Myocyte (in vitro differentiated cells): ENCODE data around the gene PLAAT5. TPM values are rescaled to one million over a fixed set of nuclear protein-coding genes. Genes with fewer than 3 reads are reported as not detected.
"Not testable (repeated sequence)": the region's sequence is repeated elsewhere in the genome, so short reads cannot be mapped to it uniquely, and the experiment has no call there.

Experiments used
- DNase-seq: peaks from one replicate; pipeline ENCODE4 v3.0.0-alpha.2; 2012; ENCODE audit warnings: low read depth
- total RNA-seq: library from RNA; depleted of rRNA; stranded (reverse); fragments of >200 nt; gene quantifications from 2 replicates; pipeline ENCODE4 v1.2.3, GENCODE V29; 2014

Gene PLAAT5
- total RNA-seq, 1 donor from 2014 or later: 2.8 TPM

DNA sequence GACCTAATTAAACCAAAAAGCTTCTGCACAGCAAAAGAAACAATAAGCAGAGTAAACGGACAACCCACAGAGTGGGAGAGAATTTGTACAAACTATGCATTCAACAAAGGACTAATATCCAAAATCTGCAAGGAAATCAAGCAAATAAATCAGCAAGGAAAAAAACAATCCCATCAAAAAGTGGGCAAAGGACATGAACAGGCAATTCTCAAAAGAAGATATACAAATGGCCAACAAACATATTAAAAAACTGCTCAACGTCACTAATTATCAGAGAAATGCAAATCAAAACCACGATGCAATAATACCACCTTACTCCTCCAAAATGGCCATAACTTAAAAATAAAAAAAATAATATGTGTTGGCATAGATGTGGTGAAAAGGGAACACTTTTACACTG, 5.2 kb downstream of the PLAAT5 start:
- DNase-seq: no peak

DNA sequence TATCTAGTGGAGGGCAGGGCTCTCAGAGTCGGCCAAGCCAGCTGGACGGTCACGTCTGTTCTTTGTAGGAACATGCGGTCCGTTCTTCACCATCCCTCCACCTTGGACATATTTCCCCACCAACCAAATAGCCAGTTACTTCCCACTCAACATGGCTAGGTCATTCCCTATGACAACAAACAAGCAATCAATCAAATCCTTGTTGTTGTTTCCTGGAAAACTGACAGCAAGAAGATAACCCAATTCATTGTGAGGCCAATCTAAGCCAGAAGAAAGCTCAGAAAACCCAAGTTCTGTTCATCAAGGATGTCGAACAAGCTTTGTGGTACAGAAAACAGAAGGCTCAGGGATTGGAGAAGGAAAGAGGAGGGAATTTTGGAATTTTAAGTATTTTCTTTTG, 10.9 kb downstream of the PLAAT5 start:
- no peak for DNase-seq

DNA sequence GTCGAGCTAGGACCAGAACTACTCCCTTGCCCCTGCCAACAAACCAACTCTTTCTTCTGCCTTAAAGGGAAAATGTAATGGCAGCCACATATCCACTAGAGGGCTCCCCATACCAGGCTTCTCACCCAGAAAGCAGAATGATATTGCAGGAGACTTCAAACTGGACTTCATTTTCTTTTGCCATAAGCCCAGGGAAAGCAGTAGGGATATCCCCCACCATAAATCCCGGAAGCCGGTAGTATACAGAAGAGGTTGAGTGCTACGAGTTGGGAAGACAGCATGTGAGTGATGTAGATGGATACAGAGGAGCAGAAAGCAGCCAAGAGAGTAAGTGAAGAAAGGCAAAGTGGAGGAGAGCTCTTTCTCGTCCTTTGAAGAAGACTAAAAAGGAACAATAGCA, 12.1 kb downstream of the PLAAT5 start:
- DNase-seq: peak; percentile 81

DNA sequence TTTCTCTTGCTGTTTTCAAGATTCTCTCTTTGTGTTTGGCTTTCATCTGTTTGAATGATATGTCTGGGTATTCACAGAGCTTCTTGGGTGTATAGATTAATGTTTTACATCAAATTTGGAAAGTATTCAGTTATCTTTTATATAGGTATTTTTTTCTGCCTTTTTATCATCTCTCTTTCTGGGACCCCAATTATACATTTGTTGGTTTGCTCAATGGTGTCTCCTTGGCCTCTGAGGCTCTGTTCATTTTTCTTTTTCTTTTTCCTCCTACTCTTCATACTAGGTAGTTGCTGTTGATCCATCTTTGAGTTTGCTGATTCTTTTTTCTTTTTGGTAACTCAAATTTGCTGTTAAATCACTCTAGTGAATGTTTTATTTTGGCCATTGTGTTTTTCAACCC, 14.3 kb downstream of the PLAAT5 start:
- no peak for DNase-seq

DNA sequence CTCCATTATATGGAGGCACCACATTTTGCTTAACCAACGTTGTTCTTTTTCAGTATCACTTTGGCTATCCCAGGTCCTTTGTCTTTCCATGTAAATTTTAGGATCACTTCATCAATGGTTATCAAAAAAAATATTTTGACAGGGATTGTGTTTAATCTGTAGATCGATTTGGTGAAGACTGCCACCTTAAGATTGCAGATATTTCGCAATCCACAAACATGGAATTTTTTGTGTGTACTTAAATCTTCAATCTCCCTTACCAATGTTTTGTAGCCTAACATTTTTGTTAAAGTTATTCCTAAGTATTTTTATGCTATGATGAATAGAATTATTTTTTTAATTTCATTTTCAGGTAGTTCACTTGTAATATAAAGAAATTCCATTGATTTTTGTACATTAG, 18.6 kb downstream of the PLAAT5 start:
- DNase-seq: no peak

DNA sequence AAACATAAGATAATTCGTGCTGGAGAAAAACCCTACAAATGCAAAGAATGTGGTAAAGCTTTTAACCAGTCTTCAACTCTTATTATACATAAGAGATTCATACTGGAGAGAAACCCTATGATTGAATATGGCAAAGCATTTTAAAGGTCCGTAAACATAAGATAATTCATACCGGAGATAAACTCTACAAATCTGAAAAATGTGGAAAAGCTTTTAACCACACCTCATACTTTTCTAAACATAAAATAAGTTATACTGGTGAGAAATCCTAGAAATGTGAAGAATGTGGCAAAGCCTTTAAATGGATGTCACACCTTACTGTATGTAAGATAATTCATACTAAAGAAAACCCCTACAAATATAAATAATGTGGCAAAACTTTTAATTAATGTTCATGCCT, 20.7 kb downstream of the PLAAT5 start:
- no peak for DNase-seq

DNA sequence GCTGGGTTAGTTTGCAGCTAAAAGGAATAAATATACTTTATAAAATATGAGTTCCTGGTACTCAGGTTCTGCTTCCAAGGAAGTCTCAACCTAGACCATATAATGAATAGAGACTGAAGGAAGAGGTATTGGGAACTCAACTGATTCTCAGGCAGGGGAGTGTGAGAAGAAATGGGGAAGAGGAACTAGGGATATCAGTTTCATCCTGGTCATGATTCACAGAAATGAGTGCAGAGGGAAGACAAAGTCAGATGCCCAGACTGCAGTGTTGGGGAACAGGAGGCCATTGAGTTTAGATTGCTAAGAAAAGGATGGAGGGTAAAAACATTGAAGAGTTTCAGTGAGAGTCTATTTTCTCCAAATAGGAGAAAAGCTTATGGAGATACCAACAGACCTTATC, 28.8 kb downstream of the PLAAT5 start:
- no peak for DNase-seq

DNA sequence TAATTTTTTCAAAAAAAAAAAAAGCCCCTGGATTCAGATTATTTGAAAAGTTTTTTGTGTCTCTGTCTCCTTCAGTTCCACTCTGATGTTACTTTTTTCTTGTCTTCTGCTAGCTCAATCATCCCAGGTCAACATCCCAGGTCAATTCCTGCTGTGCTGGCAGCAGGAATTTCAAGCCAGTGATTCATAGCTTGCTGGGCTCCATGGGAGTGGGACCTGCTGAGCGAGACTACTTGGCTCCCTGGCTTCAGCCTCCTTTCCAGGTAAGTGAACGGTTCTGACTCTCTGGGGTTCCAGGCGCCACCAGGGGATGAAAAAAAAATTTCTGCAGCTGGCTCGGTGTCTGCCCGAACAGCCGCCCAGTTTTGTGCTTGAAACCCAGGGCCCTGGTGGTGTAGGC, 31.4 kb downstream of the PLAAT5 start:
- DNase-seq: no peak

DNA sequence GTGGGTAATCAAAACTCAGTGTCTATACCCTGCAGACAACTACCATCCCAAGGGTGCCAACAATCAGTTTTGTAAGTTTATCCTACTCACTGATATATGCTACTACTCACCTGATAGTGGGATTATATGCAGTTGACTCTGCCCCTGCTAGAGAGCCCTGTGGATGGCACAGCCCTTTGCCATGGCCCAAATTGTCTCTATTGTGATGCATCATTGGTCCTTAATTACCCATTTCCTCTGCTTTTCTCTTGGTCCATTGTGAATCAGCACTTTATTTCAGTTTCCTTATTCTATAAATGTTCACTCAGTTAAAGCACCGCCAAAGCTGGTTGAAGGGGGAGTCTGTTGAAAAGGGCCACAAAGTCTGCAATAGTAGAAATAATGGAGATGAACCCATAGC, 42.3 kb downstream of the PLAAT5 start:
- DNase-seq: no peak

DNA sequence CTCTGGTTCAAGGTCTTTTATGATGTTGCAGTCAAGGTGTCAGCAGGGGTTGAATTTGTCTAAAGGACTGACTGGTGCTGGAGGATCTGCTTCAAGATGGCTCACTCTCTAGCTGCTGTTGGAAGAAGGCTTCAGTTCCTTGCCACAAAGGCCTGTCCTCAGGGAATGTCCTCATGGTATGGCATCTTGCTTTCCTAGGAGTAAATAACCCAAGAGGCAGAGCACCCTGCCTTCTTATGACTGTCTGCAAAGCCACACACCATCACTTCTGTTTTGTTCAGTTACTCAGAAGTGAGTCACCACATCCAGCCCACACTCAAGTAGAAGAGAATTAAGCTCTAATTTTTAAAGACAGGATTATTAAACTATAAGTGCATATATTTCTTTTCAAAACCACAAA, 45.2 kb downstream of the PLAAT5 start:
- DNase-seq: peak; percentile 9

DNA sequence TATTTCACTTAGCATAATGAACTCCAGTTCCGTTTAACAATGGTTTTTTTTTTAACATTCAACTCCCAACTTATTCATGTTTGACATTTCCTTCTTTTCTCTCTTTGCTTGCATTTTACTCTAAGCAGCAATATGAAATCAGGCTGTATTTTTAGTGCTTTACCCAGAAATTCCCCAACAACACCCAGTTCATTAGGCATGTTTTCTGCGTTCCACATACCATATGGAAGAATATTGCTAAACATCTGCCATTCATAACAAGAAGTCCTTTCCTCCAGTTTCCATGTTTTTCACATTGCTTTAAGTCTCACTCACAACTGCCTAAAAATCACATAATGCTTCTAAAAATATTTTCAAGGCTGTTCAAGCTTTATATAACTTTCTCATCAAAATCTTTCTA, 45.8 kb downstream of the PLAAT5 start:
- DNase-seq: no peak

DNA sequence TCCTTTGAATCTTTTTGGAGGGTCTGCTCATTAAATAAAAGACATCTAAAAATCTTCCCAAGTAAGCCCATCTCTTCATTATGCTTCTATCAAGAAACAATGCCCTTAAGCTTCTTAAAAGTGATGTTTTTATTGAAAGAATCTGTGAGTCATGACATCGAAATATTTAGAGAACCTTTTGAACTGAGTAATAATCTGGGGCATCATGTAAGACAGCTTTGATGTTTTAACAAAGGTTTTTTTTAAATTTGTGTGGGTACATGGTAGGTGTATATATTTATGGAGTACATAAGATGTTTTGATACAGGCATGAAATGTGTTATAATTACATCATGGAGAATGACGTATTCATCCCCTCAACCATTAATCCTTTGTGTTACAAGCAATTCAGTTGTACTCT, 46.8 kb downstream of the PLAAT5 start:
- no peak for DNase-seq

DNA sequence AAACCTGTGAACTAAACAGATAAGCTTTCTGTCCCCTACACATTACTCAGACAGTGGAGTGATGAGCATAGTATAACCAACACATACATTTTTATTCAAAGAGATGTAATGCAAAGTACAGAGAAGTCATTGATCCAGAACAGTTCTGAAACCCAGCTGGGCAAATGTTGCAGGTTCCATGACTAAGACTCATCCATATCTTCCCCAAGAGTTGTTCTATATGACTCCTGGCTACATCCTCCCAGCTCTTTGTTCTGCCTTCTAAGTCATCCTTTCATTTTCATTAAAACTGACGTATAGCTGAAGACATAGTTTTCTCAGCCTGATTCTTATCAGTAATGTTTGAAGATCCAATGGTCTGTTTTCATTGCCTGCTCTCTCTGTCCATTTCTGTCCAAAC, 47.3 kb downstream of the PLAAT5 start:
- DNase-seq: no peak

DNA sequence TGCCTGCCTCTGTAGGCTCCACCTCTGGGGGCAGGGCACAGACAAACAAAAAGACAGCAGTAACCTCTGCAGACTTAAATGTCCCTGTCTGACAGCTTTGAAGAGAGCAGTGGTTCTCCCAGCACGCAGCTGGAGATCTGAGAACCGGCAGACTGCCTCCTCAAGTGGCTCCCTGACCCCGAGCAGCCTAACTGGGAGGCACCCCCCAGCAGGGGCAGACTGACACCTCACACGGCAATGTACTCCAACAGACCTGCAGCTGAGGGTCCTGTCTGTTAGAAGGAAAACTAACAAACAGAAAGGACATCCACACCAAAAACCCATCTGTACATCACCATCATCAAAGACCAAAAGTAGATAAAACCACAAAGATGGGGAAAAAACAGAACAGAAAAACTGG, 55.1 kb downstream of the PLAAT5 start:
- DNase-seq: not testable (repeated sequence)

DNA sequence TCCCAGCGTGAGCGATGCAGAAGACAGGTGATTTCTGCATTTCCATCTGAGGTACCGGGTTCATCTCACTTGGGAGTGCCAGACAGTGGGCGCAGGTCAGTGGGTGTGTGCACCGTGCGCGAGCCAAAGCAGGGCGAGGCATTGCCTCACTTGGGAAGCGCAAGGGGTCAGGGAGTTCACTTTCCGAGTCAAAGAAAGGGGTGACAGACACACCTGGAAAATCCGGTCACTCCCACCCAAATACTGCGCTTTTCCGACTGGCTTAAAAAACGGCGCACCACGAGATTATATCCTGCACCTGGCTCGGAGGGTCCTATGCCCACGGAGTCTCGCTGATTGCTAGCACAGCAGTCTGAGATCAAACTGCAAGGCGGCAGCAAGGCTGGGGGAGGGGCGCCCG, 55.6 kb downstream of the PLAAT5 start:
- DNase-seq: not testable (repeated sequence)

DNA sequence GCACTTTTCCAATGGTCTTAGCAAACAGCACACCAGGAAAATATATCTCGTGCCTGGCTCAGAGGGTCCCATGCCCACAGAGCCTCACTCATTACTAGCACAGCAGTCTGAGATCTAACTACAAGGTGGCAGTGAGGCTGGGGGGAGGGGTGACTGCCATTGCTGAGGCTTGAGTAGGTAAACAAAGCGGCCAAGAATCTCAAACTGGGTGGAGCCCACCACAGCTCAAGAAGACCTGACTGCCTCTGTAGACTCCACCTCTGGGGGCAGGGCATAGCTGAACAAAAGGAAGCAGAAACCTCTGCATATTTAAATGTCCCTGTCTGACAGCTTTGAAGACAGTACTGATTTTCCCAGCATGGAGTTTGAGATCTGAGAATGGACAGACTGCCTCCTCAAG, 60.2 kb downstream of the PLAAT5 start:
- DNase-seq: not testable (repeated sequence)

DNA sequence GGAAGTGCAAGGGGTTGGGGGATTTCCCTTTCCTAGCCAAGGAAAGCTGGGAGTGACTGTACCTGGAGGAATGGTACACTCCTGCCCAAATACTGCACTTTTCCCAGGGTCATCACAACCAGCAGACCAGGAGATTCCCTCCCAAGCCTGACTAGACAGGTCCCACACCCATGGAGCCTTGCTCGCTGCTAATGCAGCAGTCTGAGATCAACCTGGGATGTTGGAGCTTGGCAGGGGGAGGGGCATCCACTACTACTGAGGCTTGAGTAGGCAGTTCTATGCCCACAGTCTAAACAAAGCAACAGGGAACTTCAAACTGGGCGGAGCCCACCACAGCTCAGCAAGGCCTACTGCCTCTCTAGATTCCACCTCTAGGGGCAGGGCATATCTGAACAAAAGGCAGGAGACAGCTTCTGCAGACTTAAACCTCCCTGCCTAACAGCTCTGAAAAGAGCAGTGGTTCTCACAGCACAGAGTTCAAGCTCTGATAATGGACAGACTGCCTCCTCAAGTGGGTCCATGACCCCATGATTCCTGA, 62.9 kb downstream of the PLAAT5 start:
- DNase-seq: no peak

DNA sequence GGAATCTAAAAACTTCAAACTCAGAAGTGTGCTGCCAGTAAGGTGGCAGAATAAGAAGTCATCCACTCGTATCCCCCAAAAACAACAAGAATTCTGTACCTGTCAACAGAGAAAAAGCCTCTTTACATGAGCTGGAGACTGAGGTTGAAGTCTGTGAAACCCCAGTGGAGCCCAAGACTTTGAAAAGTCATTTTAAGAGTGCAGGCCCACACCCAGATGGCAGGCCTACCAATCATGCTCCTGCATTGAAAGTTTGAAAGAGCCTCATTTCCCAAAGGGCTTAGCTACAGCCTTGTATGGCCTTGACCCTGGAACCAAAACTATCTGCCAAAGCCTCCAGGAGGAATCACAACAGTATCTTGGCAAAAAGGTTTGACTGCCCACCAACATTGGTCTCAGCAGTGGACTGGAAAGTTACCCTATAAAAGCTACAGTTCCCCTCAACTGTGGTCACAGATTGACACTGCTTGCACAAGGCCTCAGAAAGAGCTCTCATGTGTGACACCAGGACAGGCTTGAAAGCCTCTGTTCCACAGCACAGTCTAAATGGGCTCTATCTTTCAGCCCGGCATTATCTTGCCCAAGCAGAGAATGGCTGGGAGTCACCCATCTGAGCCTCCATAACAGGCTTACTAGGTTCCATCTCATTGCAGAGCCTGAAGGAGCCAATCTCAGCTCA, 73.7 kb downstream of the PLAAT5 start:
- no peak for DNase-seq

Other genes with a start within 250 kb of the PLAAT5 start
- not detected in 2 replicates for gene SLC22A25, start 247.6 kb downstream of the PLAAT5 start, total RNA-seq
- not detected in 2 replicates for gene SLC22A9, start 121.4 kb downstream of the PLAAT5 start, total RNA-seq
- gene LGALS12, start 14.9 kb upstream of the PLAAT5 start, total RNA-seq: 0.08 and 0.16 TPM in 2 replicates
- gene PLAAT4, start 45.6 kb upstream of the PLAAT5 start, total RNA-seq: 15.8 and 20.4 TPM in 2 replicates
- gene PLAAT2, start 72.2 kb upstream of the PLAAT5 start, total RNA-seq: 0.52 and 2.3 TPM in 2 replicates
- 83.5 and 90.2 TPM in 2 replicates for gene PLAAT3, start 123.3 kb upstream of the PLAAT5 start, total RNA-seq
- 28.2 and 30.8 TPM in 2 replicates for gene ATL3, start 180.2 kb upstream of the PLAAT5 start, total RNA-seq
- 65.6 and 80.4 TPM in 2 replicates for gene RTN3, start 190.3 kb upstream of the PLAAT5 start, total RNA-seq